ENCODE data around the gene GPR87.

Gene GPR87

GRCh38 chr3:151350656-151351055, 34.0 kb upstream of the GPR87 start:
- Histone ChIP-seq H3K27me3 (ENCODE audit: insufficient read depth, poor library complexity, severe bottlenecking) (no peaks in the 10 kb centered on the region), H3K4me3 (replicated peaks; ENCODE audit: insufficient read depth, low read length) (no peak overlapping the region), H3K27ac (replicated peaks) (peak overlapping the region; percentile 77)
- peak in 1 of 2 experiments; percentile 66 for DNase-seq (ENCODE audit: low read depth in 1 of 2, low spot score in 1 of 2)
- TF ChIP-seq, protein P1, sequence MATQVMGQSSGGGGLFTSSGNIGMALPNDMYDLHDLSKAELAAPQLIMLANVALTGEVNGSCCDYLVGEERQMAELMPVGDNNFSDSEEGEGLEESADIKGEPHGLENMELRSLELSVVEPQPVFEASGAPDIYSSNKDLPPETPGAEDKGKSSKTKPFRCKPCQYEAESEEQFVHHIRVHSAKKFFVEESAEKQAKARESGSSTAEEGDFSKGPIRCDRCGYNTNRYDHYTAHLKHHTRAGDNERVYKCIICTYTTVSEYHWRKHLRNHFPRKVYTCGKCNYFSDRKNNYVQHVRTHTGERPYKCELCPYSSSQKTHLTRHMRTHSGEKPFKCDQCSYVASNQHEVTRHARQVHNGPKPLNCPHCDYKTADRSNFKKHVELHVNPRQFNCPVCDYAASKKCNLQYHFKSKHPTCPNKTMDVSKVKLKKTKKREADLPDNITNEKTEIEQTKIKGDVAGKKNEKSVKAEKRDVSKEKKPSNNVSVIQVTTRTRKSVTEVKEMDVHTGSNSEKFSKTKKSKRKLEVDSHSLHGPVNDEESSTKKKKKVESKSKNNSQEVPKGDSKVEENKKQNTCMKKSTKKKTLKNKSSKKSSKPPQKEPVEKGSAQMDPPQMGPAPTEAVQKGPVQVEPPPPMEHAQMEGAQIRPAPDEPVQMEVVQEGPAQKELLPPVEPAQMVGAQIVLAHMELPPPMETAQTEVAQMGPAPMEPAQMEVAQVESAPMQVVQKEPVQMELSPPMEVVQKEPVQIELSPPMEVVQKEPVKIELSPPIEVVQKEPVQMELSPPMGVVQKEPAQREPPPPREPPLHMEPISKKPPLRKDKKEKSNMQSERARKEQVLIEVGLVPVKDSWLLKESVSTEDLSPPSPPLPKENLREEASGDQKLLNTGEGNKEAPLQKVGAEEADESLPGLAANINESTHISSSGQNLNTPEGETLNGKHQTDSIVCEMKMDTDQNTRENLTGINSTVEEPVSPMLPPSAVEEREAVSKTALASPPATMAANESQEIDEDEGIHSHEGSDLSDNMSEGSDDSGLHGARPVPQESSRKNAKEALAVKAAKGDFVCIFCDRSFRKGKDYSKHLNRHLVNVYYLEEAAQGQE (IDR thresholded peaks at IDR 0.05; ENCODE audit: insufficient replicate concordance, low read depth): no peak
- TF ChIP-seq POLR2AphosphoS5 (IDR thresholded peaks at IDR 0.05; ENCODE audit: low read depth) (no peak), SPI1 (IDR thresholded peaks at IDR 0.05; ENCODE audit: borderline replicate concordance, low read depth) (no peak), CTCF (IDR thresholded peaks at IDR 0.05; ENCODE audit: insufficient read depth, low read length) (no peak), GABPA (IDR thresholded peaks at IDR 0.05; ENCODE audit: low read depth) (no peak)

DNA sequence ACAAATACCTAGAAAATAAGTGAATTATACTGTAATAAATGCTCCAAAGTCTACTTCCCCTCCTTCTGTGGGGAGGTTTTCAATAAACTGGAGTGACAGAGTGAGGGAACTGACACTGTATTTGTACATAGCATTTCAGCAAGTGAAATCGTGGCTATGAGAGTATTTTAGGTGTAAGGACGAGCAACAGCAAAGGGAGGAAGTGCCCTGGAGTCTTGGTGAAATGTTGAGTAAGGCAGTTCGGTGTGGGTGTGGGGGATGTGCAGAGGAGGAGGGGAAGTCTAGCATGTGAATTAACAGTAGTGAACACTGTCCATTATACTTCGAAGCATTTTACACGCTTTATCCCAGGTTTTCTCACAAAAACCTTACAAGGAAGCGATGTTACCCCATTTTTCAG, 30.8 kb upstream of the GPR87 start:
- DNase-seq (ENCODE audit: low read depth in 1 of 2, low spot score in 1 of 2): peak; percentile 80 to 96
- peak overlapping the region; percentile 84 for H3K27ac ChIP-seq (replicated peaks)
- H3K27me3 ChIP-seq (ENCODE audit: insufficient read depth, poor library complexity, severe bottlenecking): no peaks in the 10 kb centered on the region
- TF ChIP-seq POLR2AphosphoS5 (IDR thresholded peaks at IDR 0.05; ENCODE audit: low read depth): peak; percentile 87
- TF ChIP-seq, protein P1 (IDR thresholded peaks at IDR 0.05; ENCODE audit: insufficient replicate concordance, low read depth): no peak
- peak; percentile 100 for TF ChIP-seq SPI1 (IDR thresholded peaks at IDR 0.05; ENCODE audit: borderline replicate concordance, low read depth)
- no peak for TF ChIP-seq GABPA (IDR thresholded peaks at IDR 0.05; ENCODE audit: low read depth)
- TF ChIP-seq CTCF (IDR thresholded peaks at IDR 0.05; ENCODE audit: insufficient read depth, low read length): no peak
- no peak overlapping the region for H3K4me3 ChIP-seq (replicated peaks; ENCODE audit: insufficient read depth, low read length)

- Histone ChIP-seq H3K27me3 (ENCODE audit: insufficient read depth, poor library complexity, severe bottlenecking) (no peaks in the 10 kb centered on the region), H3K27ac (replicated peaks) (peak overlapping the region; percentile 84), H3K4me3 (replicated peaks; ENCODE audit: insufficient read depth, low read length) (no peak overlapping the region)
- TF ChIP-seq SPI1 (IDR thresholded peaks at IDR 0.05; ENCODE audit: borderline replicate concordance, low read depth) (peak; percentile 95), POLR2AphosphoS5 (IDR thresholded peaks at IDR 0.05; ENCODE audit: low read depth) (peak; percentile 68; the same call in 1 of the 2 replicates)
- TF ChIP-seq, protein P1 (IDR thresholded peaks at IDR 0.05; ENCODE audit: insufficient replicate concordance, low read depth): no peak
- peak; percentile 82 for DNase-seq (ENCODE audit: low read depth in 1 of 2, low spot score in 1 of 2)
Measured at GRCh38 chr3:151346292-151346691, 29.7 kb upstream of the GPR87 start.

Measured in HL-60 (cell line).